K562 (cell line): Measurements from ENCODE around the gene MECP2.

Experiments
- FOS ChIP-seq: IDR thresholded peaks from 3 replicates; pipeline ENCODE4 v1.6.1; 2011; ENCODE audit not compliant: insufficient read length; ENCODE audit errors: extremely low read depth
- GATA2 ChIP-seq: sonication (generic); formaldehyde crosslinking; IDR thresholded peaks from 2 replicates; pipeline ENCODE4 v1.4.0; 2020; ENCODE audit warnings: mild to moderate bottlenecking, missing genetic modification reagents
- KLF16 ChIP-seq: IDR thresholded peaks from 2 replicates; pipeline ENCODE4 v1.6.1; 2016; ENCODE audit warnings: antibody characterized with exemption
- RAD21 ChIP-seq, 2 experiments: fragments of 250-450 bp in 1 of 2; fragments of 450-650 bp in 1 of 2; sonication (Bioruptor Pico) in 1 of 2; formaldehyde crosslinking in 1 of 2; IDR thresholded peaks in 1 of 2; conservative IDR thresholded peaks in 1 of 2; 2 replicates each; pipeline versions ENCODE4 v1.4.0 to v1.8.0; 2020 to 2022; ENCODE audit warnings: mild to moderate bottlenecking in 2 of 2, moderate library complexity in 1 of 2
- SP2 ChIP-seq: IDR thresholded peaks from 2 replicates; pipeline ENCODE4 v1.6.1; 2011; ENCODE audit warnings: mild to moderate bottlenecking, low read depth, low read length, moderate library complexity; ENCODE audit not compliant: poor library complexity, severe bottlenecking; ENCODE audit errors: extremely low read depth
- SPI1 ChIP-seq: IDR thresholded peaks from 2 replicates; pipeline ENCODE4 v1.6.1; 2011; ENCODE audit warnings: low read depth, low read length, control low read depth, borderline replicate concordance
- TF ChIP-seq, protein P1 (sequence below), 3 experiments: IDR thresholded peaks in 2 of 3; conservative IDR thresholded peaks in 1 of 3; 2 replicates each; pipeline ENCODE4 v1.5.1; 2011 to 2012; ENCODE audit warnings: low read length in 3 of 3, mild to moderate bottlenecking in 3 of 3, control low read depth in 2 of 3, improper control_type of control experiment in 1 of 3, inconsistent platforms in 1 of 3, low read depth in 1 of 3, mixed read lengths in 1 of 3, moderate library complexity in 1 of 3; ENCODE audit not compliant: insufficient read depth in 2 of 3
- TF ChIP-seq, protein P2 (sequence below): fragments of 450-650 bp; formaldehyde crosslinking; IDR thresholded peaks from 2 replicates; pipeline ENCODE4 v1.4.0; 2022; ENCODE audit warnings: missing genetic modification characterization

DNA sequence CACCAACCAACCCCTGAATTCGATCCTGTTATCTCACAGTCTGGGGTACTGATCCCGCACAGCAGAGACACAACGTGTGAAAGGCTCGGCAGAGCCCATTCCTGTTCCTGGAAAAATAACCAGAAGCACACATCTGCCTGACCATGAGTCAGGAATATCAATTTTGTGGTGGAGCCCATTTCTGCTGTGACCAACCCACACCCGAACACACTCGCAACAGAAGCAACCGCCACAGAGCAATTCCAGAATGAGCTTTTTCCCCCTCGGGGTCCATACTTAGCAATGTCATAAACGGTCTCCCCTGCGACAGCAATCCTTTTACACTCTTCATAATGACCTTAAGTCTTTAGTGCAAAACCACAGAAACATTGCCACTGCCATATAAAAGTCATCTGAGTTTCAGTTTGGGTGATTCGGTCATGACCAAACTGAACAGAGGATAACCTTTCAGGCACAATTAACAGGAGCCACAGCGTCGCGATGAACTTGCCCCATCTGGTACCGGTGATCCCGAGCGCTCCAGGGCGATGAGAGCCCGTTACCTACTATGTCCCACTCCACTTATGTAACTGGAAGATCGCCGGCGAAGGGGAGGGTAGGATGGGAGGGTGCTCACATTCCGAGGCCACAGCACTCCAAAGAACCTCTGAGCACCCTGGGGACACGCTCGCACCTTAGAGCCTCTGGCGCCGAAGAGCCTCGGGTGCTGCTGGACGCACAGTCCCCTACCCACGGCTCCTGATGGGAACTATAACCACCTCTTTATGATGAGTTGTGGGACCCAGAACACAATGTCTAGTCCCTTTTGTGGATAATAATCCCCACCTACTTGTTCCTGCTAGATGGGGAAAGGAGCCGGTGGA, 1.1 kb downstream of the MECP2 start:
- TF ChIP-seq GATA2 (no peak), KLF16 (no peak), FOS (no peak), SPI1 (no peak), SP2 (no peak), RAD21 (CRISPR knock-in tag; conservative IDR thresholded peaks at IDR 0.05 in 1 of 2, IDR thresholded peaks at IDR 0.05 in 1 of 2) (no peak)
- TF ChIP-seq, protein P1, sequence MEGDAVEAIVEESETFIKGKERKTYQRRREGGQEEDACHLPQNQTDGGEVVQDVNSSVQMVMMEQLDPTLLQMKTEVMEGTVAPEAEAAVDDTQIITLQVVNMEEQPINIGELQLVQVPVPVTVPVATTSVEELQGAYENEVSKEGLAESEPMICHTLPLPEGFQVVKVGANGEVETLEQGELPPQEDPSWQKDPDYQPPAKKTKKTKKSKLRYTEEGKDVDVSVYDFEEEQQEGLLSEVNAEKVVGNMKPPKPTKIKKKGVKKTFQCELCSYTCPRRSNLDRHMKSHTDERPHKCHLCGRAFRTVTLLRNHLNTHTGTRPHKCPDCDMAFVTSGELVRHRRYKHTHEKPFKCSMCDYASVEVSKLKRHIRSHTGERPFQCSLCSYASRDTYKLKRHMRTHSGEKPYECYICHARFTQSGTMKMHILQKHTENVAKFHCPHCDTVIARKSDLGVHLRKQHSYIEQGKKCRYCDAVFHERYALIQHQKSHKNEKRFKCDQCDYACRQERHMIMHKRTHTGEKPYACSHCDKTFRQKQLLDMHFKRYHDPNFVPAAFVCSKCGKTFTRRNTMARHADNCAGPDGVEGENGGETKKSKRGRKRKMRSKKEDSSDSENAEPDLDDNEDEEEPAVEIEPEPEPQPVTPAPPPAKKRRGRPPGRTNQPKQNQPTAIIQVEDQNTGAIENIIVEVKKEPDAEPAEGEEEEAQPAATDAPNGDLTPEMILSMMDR (IDR thresholded peaks at IDR 0.05 in 2 of 3, conservative IDR thresholded peaks at IDR 0.05 in 1 of 3; ENCODE audit: insufficient read depth in 2 of 3, low read depth in 1 of 3, low read length in 3 of 3) = no peak
- TF ChIP-seq, protein P2, sequence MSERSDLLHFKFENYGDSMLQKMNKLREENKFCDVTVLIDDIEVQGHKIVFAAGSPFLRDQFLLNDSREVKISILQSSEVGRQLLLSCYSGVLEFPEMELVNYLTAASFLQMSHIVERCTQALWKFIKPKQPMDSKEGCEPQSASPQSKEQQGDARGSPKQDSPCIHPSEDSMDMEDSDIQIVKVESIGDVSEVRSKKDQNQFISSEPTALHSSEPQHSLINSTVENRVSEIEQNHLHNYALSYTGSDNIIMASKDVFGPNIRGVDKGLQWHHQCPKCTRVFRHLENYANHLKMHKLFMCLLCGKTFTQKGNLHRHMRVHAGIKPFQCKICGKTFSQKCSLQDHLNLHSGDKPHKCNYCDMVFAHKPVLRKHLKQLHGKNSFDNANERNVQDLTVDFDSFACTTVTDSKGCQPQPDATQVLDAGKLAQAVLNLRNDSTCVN (CRISPR knock-in tag) = no peak
